NT2/D1 (cell line): ENCODE measurements around the gene SMPD4.

Experiments used
- SUZ12 ChIP-seq: IDR thresholded peaks from 2 replicates; pipeline ENCODE4 v1.6.1; 2011; ENCODE audit not compliant: insufficient read length, insufficient read depth; ENCODE audit errors: extremely low read depth
- YY1 ChIP-seq: IDR thresholded peaks from 2 replicates; pipeline ENCODE4 v1.6.1; 2011; ENCODE audit not compliant: insufficient read length, insufficient read depth
- ZNF274 ChIP-seq: IDR thresholded peaks from 2 replicates; pipeline ENCODE4 v1.6.1; 2011; ENCODE audit warnings: mild to moderate bottlenecking, low read depth, low read length

DNA sequence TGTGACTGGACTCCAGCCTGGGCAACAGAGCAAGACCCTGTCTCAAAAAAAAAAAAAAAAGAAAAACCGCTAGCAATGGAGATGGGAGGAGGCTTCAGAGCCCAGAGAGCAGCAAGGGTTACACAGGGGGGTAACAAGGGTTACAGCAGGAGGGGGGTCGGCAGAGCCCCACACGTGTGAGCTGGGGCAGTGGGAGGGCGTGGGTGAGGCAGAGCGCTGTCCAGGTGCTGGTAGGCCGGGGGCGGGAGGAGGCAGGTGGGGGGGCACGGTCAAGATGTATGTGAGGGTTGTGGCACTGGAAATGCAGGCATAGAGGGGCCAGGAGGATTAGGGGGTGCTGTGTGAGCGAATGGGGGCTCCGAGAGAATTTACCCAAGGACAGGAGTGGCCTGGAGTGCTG, 4.0 kb upstream of the SMPD4 start:
- TF ChIP-seq ZNF274 (no peak), SUZ12 (no peak), YY1 (no peak)
